22Rv1 (cell line): ENCODE results near the gene TTC33.

Experiments used
- ZFX ChIP-seq: fragments of 450-650 bp; IDR thresholded peaks from 2 replicates; pipeline ENCODE4 v1.6.1; 2017; ENCODE audit warnings: antibody characterized with exemption, borderline replicate concordance
- TF ChIP-seq, protein P1 (sequence below): fragments of 450-650 bp; IDR thresholded peaks from 2 replicates; pipeline ENCODE4 v1.5.1; 2017; ENCODE audit warnings: mild to moderate bottlenecking

DNA sequence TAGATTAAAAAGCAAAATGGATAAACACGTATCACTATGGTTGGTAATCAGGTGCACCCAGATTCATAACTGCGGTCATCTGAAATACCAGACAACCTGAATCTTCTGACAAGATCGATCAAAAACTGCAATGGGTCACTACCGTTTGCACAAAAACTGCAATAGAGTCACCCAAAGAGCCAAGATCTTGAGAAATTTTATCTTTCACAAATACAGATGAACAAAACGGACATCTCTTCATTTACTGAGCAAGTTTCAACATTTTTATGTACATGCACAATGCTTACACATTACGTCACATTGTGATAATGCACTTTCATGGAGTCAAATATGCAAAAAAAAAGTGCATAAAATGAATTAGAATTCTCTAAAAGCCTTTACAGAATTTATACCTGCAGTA, 23.8 kb upstream of the TTC33 start:
- TF ChIP-seq, protein P1, sequence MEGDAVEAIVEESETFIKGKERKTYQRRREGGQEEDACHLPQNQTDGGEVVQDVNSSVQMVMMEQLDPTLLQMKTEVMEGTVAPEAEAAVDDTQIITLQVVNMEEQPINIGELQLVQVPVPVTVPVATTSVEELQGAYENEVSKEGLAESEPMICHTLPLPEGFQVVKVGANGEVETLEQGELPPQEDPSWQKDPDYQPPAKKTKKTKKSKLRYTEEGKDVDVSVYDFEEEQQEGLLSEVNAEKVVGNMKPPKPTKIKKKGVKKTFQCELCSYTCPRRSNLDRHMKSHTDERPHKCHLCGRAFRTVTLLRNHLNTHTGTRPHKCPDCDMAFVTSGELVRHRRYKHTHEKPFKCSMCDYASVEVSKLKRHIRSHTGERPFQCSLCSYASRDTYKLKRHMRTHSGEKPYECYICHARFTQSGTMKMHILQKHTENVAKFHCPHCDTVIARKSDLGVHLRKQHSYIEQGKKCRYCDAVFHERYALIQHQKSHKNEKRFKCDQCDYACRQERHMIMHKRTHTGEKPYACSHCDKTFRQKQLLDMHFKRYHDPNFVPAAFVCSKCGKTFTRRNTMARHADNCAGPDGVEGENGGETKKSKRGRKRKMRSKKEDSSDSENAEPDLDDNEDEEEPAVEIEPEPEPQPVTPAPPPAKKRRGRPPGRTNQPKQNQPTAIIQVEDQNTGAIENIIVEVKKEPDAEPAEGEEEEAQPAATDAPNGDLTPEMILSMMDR = no peak
- TF ChIP-seq ZFX = no peak
